Naive B cell (primary cell): ENCODE results near the gene COX7A1. TPM values are rescaled to one million over a fixed set of nuclear protein-coding genes. Genes with fewer than 3 reads are reported as not detected.

Experiments
- ATAC-seq, 2 donors: fragments of 150-1000 bp; cut with Tn5 transposase; 2 replicates each; pipeline ENCODE4 v1.10.0; 2021; ENCODE audit warnings: low read depth in 2 of 2, mild to moderate bottlenecking in 2 of 2, moderate library complexity in 2 of 2
- DNase-seq: peaks from one replicate; pipeline ENCODE4 v3.0.0; 2022
- H3K27ac Mint-ChIP-seq, 6 donors: one replicate each; pipeline ENCODE4 v1.8.0; 2020 to 2022; ENCODE audit warnings: mild to moderate bottlenecking in 6 of 6, mixed read lengths in 6 of 6, moderate library complexity in 5 of 6, inconsistent platforms in 2 of 6
- H3K27me3 Mint-ChIP-seq, 3 donors: one replicate each; pipeline ENCODE4 v1.8.0; 2021 to 2022; ENCODE audit warnings: mixed read lengths in 3 of 3, mild to moderate bottlenecking in 1 of 3
- H3K36me3 Mint-ChIP-seq, 2 donors: one replicate each; pipeline ENCODE4 v1.8.0; 2020 to 2022; ENCODE audit warnings: mixed read lengths in 2 of 2, inconsistent platforms in 1 of 2, mild to moderate bottlenecking in 1 of 2
- H3K4me1 Mint-ChIP-seq, 3 donors: one replicate each; pipeline ENCODE4 v1.8.0; 2020 to 2022; ENCODE audit warnings: mixed read lengths in 3 of 3, inconsistent platforms in 1 of 3, mild to moderate bottlenecking in 1 of 3, moderate library complexity in 1 of 3
- H3K4me3 Mint-ChIP-seq, 8 donors: one replicate each; pipeline ENCODE4 v1.8.0; 2020 to 2022; ENCODE audit warnings: mild to moderate bottlenecking in 8 of 8, mixed read lengths in 8 of 8, moderate library complexity in 8 of 8, inconsistent platforms in 2 of 8
- H3K9me3 Mint-ChIP-seq, 7 donors: one replicate each; pipeline ENCODE4 v1.8.0; 2020 to 2022; ENCODE audit warnings: mixed read lengths in 7 of 7, mild to moderate bottlenecking in 5 of 7, inconsistent platforms in 2 of 7, moderate library complexity in 1 of 7
- polyA plus RNA-seq, 6 donors: library from polyadenylated mRNA; unstranded; fragments of 300-500 nt; fragmentation: Illumina TruSeq; gene quantifications; one replicate each; pipeline ENCODE4 v1.2.3, GENCODE V29; 2021; ENCODE audit warnings: low read depth in 6 of 6

Gene COX7A1
- polyA plus RNA-seq, 6 donors from 2014 or later: not detected

DNA sequence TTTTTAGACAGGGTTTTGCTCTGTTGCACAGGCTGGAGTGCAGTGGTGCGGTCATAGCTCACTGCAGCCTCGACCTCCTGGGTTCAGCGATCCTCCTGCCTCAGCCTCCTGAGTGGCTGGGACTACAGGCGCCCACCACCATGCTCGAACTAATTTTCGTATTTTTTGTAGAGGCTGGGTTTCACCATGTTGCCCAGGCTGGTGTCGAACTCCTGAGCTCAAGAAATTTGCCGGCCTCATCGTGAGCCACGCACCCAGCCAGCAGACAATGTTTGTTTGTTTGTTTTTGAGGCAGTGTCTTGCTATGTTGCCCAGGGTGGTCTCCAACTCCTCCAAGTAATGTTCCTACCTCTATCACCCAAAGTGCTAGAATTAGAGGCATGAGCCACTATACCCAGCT is 879 bp upstream of the COX7A1 start:
- no peak overlapping the region for H3K4me3 Mint-ChIP-seq
- H3K9me3 Mint-ChIP-seq: no peaks in the 10 kb centered on the region
- no peaks in the 10 kb centered on the region for H3K27me3 Mint-ChIP-seq
- H3K27ac Mint-ChIP-seq: peak overlapping the region in 2 of 6 donors; percentile 28 to 37
- H3K4me1 Mint-ChIP-seq: peaks cover 6 to 12% (median 8%) of the 10 kb centered on the region in 3 donors
- DNase-seq: no peak
- no peak for ATAC-seq
- H3K36me3 Mint-ChIP-seq: peaks cover 7 to 16% of the 10 kb centered on the region in 2 donors

DNA sequence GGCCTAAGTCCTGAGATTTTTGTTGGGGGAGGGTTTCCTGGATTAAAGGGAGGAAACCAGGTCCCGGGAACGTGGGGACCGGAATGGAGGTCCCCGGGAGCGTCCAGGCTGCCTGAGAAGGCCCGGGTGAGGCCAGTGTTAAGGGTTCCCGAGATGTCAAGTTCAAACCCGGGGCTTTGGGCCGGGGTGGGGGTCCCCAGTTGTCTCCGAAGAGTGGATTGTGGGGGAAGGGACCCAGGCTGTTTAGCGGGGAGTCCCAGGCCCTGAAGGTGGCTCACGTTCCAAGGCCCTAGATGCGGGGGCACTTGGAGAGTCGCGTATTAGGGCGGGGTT is 262 bp downstream of the COX7A1 start:
- Mint-ChIP-seq H3K36me3 (peaks cover 7 to 20% of the 10 kb centered on the region in 2 donors), H3K4me1 (peaks cover 6 to 12% (median 11%) of the 10 kb centered on the region in 3 donors), H3K4me3 (peak overlapping the region in 1 of 8 donors; percentile 47), H3K27me3 (no peaks in the 10 kb centered on the region), H3K9me3 (no peaks in the 10 kb centered on the region), H3K27ac (no peak overlapping the region)
- no peak for DNase-seq
- ATAC-seq: no peak

DNA sequence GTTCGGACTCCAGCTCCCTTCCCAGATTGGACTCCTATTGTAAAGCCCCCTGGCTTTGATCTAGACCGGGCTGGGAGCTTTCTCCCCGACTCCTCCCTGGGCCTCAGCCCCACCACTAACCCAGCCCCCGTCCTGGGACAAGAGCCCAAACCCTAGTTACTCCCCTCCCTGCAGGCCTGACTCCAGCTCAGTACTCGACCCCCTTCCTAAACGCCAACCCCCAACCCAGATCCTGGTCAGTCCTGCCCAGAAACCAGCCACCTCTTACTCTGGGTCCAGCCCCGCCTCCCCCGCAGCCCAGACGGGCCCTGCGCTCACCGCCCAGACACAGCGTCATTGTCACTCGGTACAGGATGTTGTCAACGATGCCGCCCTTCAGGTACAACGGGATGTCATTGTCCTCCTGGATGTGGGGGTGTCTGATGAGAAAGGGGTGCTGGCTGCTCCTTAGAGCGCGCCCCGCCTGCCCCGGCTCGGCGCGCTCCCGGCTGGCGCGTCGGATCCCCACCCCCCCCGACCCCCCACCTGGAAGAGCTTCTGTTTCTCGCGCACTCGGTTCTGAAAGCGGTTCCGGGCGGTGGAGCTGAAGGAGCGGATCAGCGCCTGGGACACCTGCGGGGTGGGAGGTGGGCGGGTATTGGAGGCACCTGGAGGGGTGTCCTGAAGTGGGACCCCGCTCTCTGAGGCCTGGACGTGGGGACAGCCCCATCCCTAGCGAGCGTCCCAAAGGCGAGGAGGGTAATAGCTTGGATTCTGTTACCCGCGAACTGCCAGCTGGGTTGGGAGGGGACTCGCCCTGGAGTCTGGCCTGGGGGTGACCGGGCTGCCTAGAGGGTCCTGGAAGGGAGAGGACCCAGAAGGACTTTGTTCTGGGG is 866 bp downstream of the COX7A1 start:
- Mint-ChIP-seq H3K9me3 (no peaks in the 10 kb centered on the region), H3K27me3 (no peaks in the 10 kb centered on the region), H3K36me3 (peaks cover 7 to 27% of the 10 kb centered on the region in 2 donors), H3K4me1 (peaks cover 6 to 14% (median 12%) of the 10 kb centered on the region in 3 donors), H3K4me3 (peak overlapping the region in 2 of 8 donors; percentile 25 to 47), H3K27ac (peak overlapping the region in 1 of 6 donors; percentile 68)
- ATAC-seq (no peak), DNase-seq (no peak)

DNA sequence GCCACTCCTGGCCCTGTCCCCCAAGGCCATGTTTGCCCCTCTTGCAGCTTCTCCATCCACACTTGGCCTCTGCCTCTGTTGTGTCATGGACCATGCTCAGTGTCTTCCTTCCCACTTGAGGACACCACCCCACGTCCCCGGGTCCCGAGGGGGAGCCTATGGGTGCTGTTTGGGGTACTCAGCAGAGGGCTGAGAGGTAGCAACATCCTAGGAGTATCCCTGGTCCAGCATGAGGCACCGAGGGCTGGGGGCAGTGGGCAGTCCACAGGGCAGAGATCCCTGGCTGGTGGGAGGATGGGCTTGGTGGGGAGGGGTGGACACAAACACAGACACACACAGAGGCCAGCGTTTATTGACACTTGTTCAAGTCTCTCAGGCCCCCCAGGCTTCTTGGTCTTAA is 1.7 kb downstream of the COX7A1 start:
- Mint-ChIP-seq H3K4me3 (no peak overlapping the region), H3K27ac (peak overlapping the region in 1 of 6 donors; percentile 79), H3K4me1 (peaks cover 6 to 16% (median 12%) of the 10 kb centered on the region in 3 donors), H3K9me3 (no peaks in the 10 kb centered on the region), H3K27me3 (no peaks in the 10 kb centered on the region), H3K36me3 (peaks cover 7 to 31% of the 10 kb centered on the region in 2 donors)
- DNase-seq (no peak), ATAC-seq (no peak)

DNA sequence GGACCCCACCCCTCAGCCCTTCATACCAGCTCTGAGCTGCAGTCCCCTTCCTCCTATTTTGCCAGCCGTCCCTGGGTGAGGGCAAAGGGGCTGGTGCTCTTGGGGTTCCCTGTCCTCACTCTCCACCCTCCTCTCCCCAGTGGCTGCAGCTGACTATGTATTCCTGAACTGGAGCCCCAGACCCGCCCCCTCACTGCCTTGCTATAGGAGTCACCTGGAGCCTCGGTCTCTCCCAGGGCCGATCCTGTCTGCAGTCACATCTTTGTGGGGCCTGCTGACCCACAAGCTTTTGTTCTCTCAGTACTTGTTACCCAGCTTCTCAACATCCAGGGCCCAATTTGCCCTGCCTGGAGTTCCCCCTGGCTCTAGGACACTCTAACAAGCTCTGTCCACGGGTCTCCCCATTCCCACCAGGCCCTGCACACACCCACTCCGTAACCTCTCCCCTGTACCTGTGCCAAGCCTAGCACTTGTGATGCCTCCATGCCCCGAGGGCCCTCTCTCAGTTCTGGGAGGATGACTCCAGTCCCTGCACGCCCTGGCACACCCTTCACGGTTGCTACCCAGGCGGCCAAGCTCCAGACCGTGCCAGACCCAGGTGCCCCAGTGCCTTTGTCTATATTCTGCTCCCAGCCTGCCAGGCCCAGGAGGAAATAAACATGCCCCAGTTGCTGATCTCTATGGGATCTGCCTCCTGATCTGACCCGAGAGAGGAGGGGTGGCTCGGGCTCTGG is 2.4 kb downstream of the COX7A1 start:
- peak overlapping the region in 2 of 6 donors; percentile 42 to 63 for H3K27ac Mint-ChIP-seq
- H3K27me3 Mint-ChIP-seq: no peaks in the 10 kb centered on the region
- no peaks in the 10 kb centered on the region for H3K9me3 Mint-ChIP-seq
- no peak for ATAC-seq
- H3K36me3 Mint-ChIP-seq: peaks cover 7 to 31% of the 10 kb centered on the region in 2 donors
- peaks cover 6 to 16% (median 12%) of the 10 kb centered on the region in 3 donors for H3K4me1 Mint-ChIP-seq
- no peak for DNase-seq
- peak overlapping the region in 1 of 8 donors; percentile 32 for H3K4me3 Mint-ChIP-seq

DNA sequence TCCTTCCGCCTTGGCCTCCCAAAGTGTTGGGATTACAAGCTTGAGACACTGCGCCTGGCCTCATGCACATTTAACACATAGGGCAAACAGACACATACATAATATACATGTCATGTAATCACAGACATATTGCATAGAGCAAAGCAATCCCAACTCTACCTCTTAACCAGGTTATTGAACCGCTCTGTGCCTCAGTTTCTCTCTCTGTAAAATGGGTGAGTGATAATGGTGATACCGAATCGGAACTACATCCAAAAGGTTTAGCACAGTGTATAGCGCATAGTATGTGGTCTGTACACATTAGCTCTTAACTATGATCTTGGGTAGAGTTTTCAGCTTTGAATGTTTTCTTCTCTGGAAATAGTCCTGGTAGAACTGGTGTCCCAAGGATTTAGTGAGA is 7.6 kb downstream of the COX7A1 start:
- Mint-ChIP-seq H3K27me3 (no peaks in the 10 kb centered on the region), H3K4me1 (peaks cover 14 to 27% (median 15%) of the 10 kb centered on the region in 3 donors), H3K36me3 (peaks cover 9 to 38% of the 10 kb centered on the region in 2 donors), H3K9me3 (peaks cover 0 to 5% (median 0%) of the 10 kb centered on the region in 7 donors), H3K27ac (no peak overlapping the region), H3K4me3 (peak overlapping the region in 1 of 8 donors; percentile 64)
- no peak for DNase-seq
- no peak for ATAC-seq

DNA sequence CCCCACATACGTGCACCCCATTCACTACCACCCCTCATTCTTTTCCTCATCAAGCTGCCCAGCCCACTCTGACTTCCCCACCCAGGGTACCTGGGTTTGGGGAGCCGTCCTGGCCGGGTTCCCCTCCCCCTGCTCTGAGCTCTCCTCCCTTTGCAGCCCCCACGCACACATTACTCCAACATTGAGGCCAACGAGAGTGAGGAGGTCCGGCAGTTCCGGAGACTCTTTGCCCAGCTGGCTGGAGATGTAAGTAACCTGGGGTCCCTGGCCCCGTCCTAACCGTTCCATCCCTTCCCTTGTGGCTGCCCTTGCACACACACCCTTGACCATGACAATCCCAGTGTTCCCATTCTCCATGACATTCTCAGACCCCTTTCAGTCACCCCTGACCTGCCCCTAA is 9.8 kb downstream of the COX7A1 start:
- Mint-ChIP-seq H3K27me3 (no peaks in the 10 kb centered on the region), H3K27ac (peak overlapping the region in 2 of 6 donors; percentile 57 to 60), H3K36me3 (peaks cover 8 to 33% of the 10 kb centered on the region in 2 donors), H3K9me3 (peaks cover 0 to 5% (median 0%) of the 10 kb centered on the region in 7 donors), H3K4me1 (peaks cover 10 to 24% (median 15%) of the 10 kb centered on the region in 3 donors), H3K4me3 (peak overlapping the region in 6 of 8 donors; percentile 29 to 99 (median 56))
- DNase-seq: no peak
- ATAC-seq: no peak

DNA sequence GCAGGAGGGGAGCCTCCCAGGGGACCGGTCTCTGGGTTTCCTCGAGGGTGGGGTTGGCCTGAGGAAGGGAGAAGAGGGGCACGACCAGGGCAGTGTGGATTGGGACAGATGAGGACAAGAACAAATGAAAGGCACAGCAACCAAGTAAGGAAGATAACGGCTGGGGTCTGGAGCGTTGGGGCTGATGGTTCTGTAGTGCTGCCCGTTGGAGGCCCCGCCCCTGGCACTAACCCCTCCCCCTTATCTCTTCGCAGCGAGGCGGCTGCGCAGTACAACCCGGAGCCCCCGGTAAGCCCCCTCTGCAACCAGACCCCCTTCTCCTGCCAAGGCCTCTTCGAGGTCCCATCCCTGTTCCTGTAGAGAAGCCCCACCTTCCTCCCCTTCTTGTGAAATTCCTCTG is 10.2 kb downstream of the COX7A1 start:
- Mint-ChIP-seq H3K36me3 (peaks cover 8 to 29% of the 10 kb centered on the region in 2 donors), H3K4me3 (peak overlapping the region in 4 of 8 donors; percentile 55 to 99 (median 96)), H3K4me1 (peaks cover 10 to 21% (median 15%) of the 10 kb centered on the region in 3 donors), H3K27me3 (no peaks in the 10 kb centered on the region), H3K9me3 (peaks cover 0 to 5% (median 0%) of the 10 kb centered on the region in 7 donors), H3K27ac (peak overlapping the region in 2 of 6 donors; percentile 57 to 81)
- ATAC-seq (no peak), DNase-seq (no peak)

DNA sequence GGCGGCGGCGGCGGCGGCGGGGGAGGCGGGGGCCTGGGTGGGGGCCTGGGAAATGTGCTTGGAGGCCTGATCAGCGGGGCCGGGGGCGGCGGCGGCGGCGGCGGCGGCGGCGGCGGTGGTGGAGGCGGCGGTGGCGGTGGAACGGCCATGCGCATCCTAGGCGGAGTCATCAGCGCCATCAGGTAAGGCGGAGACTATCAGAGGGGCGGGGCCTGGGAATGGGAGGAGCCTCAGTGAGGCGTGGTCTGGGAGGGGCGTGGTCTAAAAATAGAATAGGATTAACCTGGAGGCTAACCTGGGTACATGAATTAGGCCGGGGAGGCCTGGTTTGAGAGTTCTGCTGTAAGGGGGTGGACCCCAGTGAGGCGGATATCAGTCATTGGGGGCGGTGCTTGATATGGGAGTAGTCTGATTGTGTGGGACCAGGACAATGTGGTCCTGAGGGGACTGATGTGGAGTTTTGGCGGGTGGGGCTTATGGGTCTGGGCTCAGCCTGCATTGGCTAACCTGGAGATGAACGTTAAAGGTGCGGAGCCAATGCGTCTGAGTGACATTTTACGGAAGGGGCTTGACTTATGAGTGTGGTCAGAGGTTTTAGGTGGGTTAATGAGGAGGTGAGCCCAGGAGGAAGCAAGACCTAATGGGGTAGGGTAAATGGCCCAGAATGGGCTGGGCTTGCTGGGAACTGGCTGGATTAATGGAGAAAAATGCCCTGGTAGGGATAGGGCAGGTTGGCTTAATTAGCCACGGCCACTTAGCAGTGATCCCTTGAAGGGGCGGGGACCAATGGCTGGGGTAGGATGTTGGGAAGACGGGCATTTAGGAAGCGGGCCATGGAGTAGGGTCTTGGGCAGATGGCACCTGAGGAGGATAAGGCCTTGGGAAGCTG is 11.0 kb downstream of the COX7A1 start:
- H3K36me3 Mint-ChIP-seq: peaks cover 8 to 21% of the 10 kb centered on the region in 2 donors
- H3K27me3 Mint-ChIP-seq: no peaks in the 10 kb centered on the region
- peaks cover 10 to 18% (median 15%) of the 10 kb centered on the region in 3 donors for H3K4me1 Mint-ChIP-seq
- peak; percentile 85 for DNase-seq
- peaks cover 0 to 5% (median 0%) of the 10 kb centered on the region in 7 donors for H3K9me3 Mint-ChIP-seq
- peak overlapping the region; percentile 89 to 99 (median 96) for H3K4me3 Mint-ChIP-seq
- peak; percentile 65 to 71 for ATAC-seq
- H3K27ac Mint-ChIP-seq: peak overlapping the region; percentile 85 to 96 (median 92)

DNA sequence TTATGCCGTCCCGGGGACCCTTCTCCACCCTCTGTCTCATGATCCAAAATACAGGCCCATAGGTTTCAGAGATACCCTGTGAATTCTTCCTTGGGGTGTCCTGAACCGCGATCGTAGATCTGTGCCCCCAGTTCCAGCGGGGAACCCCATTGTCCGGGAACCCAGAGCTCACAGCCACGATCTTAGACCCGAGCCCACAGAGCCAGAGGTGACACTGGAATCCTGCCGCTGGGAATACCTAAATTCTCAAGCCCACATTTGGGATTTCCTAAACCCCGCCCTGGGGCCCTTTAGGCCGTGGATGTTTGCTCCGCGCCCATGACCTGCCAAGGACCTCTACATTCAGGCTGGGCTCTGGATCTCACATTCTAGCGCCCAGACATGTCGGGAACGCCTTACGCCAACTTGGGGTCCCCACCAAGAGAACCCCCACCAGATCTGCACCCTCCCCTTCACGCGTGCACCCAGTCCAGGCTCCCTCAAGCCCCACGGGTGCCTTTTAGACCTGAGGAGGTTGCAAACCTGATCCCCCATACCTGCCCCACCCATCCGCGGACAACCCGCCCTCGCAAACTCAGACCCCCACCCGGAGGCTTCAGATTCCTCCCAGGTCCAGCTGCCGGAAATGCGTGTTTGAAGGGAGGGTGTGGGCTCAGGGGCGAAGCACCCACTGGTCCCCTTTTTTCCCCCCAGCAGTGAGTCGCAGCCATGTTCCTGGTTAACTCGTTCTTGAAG is 11.8 kb downstream of the COX7A1 start:
- ATAC-seq: peak; percentile 29 to 31
- peak overlapping the region; percentile 89 to 99 (median 96) for H3K4me3 Mint-ChIP-seq
- DNase-seq: peak; percentile 62
- H3K27ac Mint-ChIP-seq: peak overlapping the region; percentile 84 to 98 (median 92)
- peaks cover 10 to 16% (median 15%) of the 10 kb centered on the region in 3 donors for H3K4me1 Mint-ChIP-seq
- H3K27me3 Mint-ChIP-seq: peaks cover 0 to 5% (median under 1%) of the 10 kb centered on the region in 3 donors
- H3K36me3 Mint-ChIP-seq: peaks cover 8 to 18% of the 10 kb centered on the region in 2 donors
- H3K9me3 Mint-ChIP-seq: peaks cover 0 to 5% (median 0%) of the 10 kb centered on the region in 7 donors

DNA sequence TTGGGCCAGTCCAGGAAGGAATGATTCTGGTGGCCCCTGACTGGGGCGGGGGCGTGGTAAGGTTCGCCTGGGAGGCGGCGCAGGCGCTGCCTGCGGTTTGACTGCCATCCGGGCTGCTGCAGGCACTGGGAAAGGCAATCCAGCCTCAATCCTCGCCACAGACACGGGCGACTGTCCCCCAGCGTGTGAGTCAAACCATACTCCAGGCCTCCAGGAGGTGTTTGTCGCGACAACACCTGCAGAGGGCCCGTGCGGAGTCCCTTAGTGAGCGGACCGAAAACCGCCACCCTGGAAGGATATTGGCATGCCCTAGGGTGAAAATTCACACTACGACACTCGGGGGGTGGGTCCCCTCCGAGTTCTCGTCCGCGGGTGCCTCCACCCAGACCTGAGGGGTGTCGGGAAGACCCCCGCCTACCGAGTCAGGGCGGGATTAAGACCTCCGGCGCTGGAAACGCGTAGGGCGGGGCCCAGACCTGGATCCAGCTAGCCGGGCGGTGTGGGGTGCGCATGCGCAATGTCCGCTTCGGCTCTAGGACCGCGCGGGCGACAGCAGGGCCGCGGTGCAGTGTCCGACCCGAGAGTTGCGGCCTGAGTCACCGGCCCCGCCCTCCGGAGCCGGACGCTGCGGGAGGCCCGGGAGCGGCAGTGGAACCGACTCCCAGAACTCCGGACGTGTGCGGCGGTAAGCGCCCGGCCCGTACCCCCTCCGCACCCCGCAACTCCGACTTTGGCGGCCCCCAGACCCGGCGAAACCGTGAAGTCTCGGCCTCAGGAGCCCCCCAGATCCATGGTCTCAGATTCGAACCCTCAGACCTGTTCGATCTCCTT is 12.6 kb downstream of the COX7A1 start, which contains the start of gene CAPNS1:
CAPNS1 (plus strand) TSS at position 594 of the 831 bp plus-strand sequence. CDS start 946 bp downstream, outside the sequence.
- peak; percentile 91 for DNase-seq
- H3K36me3 Mint-ChIP-seq: peaks cover 8 to 18% of the 10 kb centered on the region in 2 donors
- H3K4me1 Mint-ChIP-seq: peaks cover 10 to 16% (median 15%) of the 10 kb centered on the region in 3 donors
- H3K9me3 Mint-ChIP-seq: peaks cover 0 to 5% (median 0%) of the 10 kb centered on the region in 7 donors
- H3K4me3 Mint-ChIP-seq: peak within 1 kb of the TSS; percentile 89 to 99 (median 96)
- H3K27ac Mint-ChIP-seq: peak within 1 kb of the TSS; percentile 84 to 98 (median 95)
- ATAC-seq: peak; percentile 72 to 75
- H3K27me3 Mint-ChIP-seq: peaks cover 0 to 11% (median 7%) of the 10 kb centered on the region in 3 donors
